HG02642 (cell line): ENCODE results near the gene CORO2A.

ENCODE experiments used
- ATAC-seq: cut with Tn5 transposase; IDR thresholded peaks from one replicate; pipeline ENCODE4 v1.9.1; 2021; ENCODE audit warnings: mild to moderate bottlenecking; ENCODE audit not compliant: unreplicated experiment, poor library complexity

The CORO2A gene

GRCh38 chr9:98220911-98221310 is 28.5 kb upstream of the CORO2A start:
- ATAC-seq: no peak

GRCh38 chr9:98219794-98220370 is 27.4 kb upstream of the CORO2A start:
- ATAC-seq: no peak

DNA sequence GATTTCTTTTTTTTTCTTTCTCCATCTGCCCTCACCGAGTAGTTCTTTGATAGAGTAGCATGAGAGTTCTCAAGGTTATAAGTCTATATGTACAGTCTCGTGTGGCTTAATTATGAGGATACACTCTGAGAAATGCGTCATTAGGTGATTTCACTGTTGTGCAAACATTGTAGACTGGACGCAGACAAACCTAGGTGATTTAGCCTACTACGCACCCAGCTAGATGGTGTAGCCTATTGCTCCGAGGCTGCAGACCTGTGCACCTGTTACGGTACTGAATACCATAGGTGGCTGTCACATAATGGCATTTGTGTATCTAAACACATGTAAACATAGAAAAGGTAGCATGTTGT is 26.9 kb upstream of the CORO2A start:
- ATAC-seq: no peak

GRCh38 chr9:98218562-98219363 is 26.3 kb upstream of the CORO2A start:
- no peak for ATAC-seq

DNA sequence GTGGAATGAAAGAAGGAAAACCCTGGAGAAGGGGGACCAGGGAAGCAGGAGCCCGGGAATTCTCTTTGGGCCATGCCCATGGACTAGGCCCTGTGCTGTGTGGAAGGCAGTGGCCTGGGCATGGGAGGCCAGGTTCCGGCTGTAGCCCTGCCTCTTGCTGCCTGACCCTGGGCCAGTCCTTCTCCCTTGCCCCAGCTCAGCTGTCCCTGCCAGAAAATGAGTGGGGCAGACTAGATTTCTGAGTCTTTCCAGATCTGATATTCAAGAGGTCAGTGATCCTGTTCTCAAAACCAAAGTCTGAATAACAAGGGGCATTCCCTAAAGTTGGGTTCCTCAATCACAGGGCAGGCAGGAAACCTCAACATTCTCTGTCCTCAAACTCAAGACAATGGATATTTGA is 24.8 kb upstream of the CORO2A start:
- no peak for ATAC-seq

DNA sequence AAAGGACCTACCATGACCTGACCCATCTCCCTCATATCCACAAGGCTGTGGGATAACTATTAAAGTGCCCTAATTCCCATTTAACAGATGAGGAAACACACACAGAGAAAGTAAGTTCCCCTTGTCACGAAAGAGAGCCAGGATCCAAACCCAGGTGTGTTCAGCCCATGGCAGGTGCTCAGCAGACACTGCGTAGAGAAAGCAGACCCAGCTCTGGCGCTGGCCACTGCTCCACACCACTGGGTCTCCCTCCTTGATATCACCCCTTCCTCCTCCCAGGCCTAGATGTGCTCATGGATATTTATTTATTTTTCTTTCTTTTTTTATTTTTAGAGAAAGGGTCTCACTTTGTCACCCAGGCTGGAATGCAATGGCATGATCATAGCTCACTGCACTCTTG is 24.0 kb upstream of the CORO2A start:
- no peak for ATAC-seq

GRCh38 chr9:98215821-98216220 is 23.4 kb upstream of the CORO2A start:
- no peak for ATAC-seq

GRCh38 chr9:98215271-98215670 is 22.8 kb upstream of the CORO2A start:
- no peak for ATAC-seq

DNA sequence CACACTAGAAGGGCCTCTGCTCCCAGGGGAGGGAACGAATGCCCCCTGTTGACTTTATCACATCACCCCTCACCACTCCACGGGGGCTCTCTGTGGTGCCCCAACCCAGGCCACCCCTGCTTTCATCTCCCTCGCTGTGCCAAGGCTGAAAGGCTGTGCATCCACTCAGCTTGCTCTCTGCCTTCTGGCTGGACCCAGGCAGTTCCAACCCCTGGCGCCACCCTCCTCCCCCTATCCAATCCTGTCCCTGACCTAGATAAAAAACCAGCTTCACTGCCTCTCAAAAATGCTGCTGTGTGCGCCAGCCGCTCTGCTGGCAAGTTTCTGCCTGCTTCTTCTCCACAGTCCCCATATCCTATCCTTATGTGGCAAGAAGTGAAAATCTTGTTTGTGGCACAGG is 22.4 kb upstream of the CORO2A start:
- no peak for ATAC-seq

DNA sequence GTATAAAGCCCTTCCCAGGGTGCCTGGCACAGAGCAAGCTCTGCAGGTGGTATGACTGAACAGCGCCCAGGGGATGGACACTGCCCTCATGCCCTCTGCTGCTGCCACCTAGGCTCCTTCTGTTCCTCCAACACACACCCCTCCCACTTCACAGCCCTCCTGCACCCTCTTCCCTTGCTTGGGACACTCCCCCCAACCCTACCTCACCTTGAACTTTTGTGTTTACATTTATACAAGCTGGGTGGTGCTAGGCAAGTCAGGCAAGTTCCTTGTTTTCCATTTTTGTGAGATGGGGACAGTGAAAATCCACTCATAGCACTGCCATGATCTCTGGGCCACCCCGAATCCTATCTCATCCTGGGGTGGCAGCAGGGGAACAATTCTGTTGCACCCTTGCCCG is 18.8 kb upstream of the CORO2A start:
- ATAC-seq: no peak

DNA sequence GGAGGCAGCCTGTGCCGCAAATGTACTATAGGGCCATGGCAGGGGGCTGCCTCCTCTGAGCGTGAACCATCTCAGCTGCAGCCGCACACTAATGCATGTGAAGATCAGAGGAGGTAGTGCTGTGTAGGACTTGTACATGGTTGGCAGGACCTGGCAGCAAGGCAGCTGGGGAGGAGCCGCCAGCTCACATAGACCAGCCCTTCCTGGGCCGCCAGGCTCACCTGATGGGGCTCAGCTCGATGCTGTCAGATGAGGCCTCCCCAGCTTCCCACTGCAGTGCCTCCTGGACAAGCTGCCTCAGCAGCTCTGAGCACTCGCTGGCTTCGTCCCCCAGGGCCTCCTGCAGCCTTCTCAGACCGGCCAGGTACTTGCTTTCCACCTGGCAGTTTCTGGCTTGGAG is 18.0 kb upstream of the CORO2A start:
- ATAC-seq: no peak

DNA sequence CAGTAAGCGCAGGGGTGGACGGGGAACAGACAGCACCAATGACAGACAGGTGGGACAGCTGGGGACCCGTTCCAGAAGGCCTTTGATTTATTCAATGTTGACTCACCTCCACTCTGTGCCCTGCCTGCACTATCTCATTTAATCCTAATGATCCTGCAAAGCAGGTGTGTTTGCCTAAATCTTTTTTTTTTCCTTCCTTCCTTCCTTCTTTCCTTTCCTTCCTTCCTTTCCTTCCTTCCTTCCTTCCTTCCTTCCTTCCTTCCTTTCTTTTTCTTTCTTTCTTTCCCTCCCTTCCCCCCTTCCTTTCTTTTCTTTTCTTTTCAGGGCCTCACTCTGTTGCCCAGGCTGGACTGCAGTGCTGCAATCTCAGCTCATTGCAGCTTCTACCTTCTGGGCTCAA is 17.1 kb upstream of the CORO2A start:
- ATAC-seq: no peak

DNA sequence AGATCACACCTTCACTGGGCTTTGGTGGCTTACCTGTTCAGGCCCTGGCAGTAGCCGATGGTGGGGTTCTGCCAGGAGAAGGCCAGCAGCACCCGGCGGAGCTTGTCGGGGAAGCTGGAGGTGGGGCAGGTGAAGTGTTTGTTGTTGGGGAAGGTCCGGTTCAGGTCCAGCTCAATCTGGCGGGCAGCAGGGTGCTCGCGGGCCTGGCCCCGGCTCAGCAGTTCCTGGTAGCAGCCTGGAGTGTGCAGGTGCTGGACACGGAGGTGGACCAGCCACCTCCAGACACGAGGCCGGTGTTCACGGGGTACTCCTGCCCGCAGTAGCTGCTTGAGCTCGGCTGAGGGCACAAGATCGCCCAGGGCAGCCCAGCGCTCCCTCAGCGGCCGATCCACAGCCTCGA is 16.2 kb upstream of the CORO2A start:
- no peak for ATAC-seq

DNA sequence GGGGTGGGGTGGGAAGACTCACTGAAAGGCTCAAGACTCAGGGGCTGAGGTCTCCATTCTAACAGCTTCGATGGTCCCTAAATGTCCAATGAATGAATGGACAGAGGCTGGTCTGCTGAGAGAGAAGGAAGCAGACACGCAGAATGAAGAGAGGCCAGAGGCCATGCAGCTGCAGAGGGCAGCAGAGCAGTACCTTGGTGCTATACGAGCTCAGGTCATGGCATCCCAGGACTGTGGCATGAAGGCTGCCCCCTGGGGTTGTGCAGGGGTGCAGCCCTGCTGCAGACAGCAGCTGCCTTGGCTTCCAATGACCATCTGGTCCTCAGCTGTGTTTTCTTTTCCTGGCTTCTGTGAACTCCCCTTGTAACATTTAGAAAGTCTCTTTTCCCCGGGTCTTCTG is 15.2 kb upstream of the CORO2A start:
- ATAC-seq: no peak

DNA sequence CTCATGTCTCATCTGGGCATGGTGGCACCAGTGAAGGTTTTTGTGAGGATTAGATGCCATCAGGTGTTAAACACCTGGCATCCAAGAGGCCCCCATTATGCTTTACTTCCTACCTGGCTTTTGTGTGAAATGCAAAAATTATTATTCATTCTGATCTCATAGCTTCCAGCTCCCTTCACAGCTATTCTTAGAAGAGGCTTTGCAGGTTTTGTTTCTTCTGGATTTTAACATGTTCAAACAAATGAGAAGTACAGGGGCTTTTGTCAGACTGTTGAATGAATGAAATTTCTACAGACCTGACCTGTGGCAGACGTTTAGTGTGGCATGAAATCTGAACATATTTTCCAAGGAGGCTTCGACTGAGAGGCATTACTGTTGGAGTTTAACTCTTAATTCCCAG is 14.3 kb upstream of the CORO2A start:
- no peak for ATAC-seq

DNA sequence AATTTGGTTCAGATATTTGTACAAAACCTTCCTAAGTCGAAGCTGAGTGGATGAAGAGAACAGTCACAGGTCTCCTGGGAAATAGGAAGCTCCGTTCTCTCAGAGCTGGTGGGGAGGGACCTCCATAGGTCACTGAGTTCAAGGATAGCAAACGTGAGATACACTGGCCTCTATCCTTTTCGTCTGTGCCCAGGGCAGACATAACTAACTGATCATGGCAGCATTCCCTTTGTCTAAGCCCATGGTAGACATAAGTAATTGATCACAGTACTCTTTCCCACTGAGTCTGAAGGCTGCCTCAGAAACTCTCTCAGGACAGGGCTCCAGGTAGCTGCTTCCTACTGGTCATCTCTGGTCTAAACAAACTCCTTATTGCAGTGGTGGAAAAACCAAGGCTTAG is 12.3 kb upstream of the CORO2A start:
- no peak for ATAC-seq

GRCh38 chr9:98203153-98203552 is 10.7 kb upstream of the CORO2A start:
- no peak for ATAC-seq

- ATAC-seq: no peak
Observed at GRCh38 chr9:98202252-98202651, 9.8 kb upstream of the CORO2A start.

- ATAC-seq: no peak
Observed at GRCh38 chr9:98201749-98202148, 9.3 kb upstream of the CORO2A start.

GRCh38 chr9:98201102-98201501 is 8.7 kb upstream of the CORO2A start:
- ATAC-seq: no peak

DNA sequence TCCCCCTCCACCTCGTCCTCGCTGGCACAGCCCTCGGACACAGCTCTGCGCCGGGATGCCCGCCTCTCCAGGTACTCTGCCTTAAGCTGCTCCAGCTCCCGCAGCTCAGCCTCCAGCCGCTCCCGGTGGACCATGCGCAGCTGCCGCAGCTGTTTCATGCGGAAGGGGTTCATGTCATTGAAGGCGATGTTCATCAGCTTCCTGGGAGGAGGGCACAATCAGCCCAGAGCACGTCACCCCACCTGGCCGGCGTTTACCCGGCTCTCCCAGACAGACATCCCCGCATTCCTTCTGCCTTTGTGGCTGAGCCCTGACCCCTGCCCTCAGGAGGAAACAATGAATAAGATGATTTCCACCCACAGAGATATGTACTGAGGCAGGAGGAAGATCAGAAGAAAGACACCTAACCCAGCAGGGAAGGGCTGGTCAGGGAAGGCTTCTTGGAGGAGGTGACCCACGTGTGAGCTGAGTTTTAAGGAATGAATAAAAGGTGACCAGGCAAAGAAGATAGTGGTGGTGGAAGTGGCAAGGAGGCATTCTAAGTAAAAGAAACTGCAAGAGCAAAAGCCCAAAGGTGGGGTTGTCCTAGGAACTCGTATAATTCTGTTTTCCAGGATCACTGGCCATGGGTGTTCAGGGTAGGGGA is 7.1 kb upstream of the CORO2A start:
- ATAC-seq: no peak

DNA sequence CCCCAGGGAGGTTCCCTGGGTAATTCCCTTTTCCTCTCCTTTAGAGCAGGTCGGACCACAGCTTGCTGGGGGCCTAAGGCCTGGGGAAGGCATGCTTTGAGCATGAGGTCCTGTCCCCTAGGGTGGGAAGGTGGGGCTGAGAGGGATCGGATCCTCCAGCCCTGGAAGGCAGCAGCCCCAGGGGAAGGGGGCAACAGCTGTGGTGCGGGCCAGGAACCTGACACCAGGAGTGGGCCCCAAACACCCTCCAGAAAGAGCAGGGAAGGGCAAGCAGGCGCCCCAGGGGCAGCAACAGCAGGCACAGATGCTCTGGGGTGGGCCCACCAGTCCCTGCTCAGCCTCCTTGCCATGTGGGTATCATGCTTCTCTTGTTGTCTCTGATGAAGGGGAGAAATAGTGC is 3.2 kb upstream of the CORO2A start:
- ATAC-seq: no peak
